Gastroesophageal sphincter (tissue), 3 donors: ENCODE results near the gene RAPGEF1.

Source experiments
- POLR2AphosphoS5 ChIP-seq: sonication (generic); formaldehyde crosslinking; IDR thresholded peaks from one replicate; pipeline ENCODE4 v1.6.1; 2017; ENCODE audit warnings: antibody characterized with exemption
- TF ChIP-seq, protein P1 (sequence below), 4 experiments: fragments of 200-600 bp in 2 of 4; fragments of 450-650 bp in 2 of 4; sonication (generic) in 1 of 4; IDR thresholded peaks; one replicate each; pipeline ENCODE4 v1.5.1; 2017 to 2019; ENCODE audit warnings: antibody characterized with exemption in 4 of 4, mild to moderate bottlenecking in 2 of 4, moderate library complexity in 2 of 4

DNA sequence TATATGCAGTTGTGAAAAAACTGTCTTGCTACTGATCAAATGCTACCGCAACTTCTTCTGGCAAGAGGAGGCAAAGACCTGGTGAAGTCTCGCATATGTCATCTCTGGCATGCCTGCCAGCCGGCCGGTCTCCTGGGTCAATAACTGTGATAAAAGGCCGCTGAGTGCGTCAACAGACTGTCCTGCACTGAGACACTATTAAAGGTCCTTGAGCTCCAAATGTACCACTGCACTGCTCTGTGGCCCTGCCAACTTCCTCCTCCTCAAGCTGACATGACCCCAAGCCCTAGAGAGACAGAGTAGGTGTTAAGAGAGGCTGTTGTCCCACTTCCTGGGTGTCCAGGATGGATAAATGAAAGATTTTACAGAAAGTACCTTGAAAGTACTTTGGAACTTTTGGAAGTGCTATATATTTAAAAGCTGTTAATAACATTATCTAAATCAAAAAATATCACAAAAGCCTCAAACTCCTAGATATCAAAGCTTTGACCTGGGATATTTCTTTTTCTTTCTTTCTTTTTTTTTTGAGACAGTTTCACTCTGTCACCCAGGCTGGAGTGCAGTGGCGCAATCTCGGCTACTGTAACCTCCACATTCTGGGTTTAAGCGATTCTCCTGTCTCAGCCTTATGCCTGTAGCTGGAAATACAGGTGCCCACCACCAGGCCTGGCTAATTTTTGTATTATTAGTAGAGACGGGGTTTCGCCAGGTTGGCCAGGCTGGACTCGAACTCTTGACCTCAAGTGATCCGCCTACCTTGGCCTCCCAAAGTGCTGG, 31.5 kb downstream of the RAPGEF1 start:
- TF ChIP-seq, protein P1, sequence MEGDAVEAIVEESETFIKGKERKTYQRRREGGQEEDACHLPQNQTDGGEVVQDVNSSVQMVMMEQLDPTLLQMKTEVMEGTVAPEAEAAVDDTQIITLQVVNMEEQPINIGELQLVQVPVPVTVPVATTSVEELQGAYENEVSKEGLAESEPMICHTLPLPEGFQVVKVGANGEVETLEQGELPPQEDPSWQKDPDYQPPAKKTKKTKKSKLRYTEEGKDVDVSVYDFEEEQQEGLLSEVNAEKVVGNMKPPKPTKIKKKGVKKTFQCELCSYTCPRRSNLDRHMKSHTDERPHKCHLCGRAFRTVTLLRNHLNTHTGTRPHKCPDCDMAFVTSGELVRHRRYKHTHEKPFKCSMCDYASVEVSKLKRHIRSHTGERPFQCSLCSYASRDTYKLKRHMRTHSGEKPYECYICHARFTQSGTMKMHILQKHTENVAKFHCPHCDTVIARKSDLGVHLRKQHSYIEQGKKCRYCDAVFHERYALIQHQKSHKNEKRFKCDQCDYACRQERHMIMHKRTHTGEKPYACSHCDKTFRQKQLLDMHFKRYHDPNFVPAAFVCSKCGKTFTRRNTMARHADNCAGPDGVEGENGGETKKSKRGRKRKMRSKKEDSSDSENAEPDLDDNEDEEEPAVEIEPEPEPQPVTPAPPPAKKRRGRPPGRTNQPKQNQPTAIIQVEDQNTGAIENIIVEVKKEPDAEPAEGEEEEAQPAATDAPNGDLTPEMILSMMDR (IDR thresholded peaks at IDR 0.05) = no peak
- TF ChIP-seq POLR2AphosphoS5 = no peak
